SH-SY5Y (cell line): ENCODE measurements around the gene PLK5.

Source experiments
- GATA2 ChIP-seq: IDR thresholded peaks from 2 replicates; pipeline ENCODE4 v1.6.1; 2011; ENCODE audit warnings: mild to moderate bottlenecking, low read depth, low read length
- GATA3 ChIP-seq: IDR thresholded peaks from 2 replicates; pipeline ENCODE4 v1.6.1; 2011; ENCODE audit warnings: low read depth, mild to moderate bottlenecking, low read length, moderate library complexity

DNA sequence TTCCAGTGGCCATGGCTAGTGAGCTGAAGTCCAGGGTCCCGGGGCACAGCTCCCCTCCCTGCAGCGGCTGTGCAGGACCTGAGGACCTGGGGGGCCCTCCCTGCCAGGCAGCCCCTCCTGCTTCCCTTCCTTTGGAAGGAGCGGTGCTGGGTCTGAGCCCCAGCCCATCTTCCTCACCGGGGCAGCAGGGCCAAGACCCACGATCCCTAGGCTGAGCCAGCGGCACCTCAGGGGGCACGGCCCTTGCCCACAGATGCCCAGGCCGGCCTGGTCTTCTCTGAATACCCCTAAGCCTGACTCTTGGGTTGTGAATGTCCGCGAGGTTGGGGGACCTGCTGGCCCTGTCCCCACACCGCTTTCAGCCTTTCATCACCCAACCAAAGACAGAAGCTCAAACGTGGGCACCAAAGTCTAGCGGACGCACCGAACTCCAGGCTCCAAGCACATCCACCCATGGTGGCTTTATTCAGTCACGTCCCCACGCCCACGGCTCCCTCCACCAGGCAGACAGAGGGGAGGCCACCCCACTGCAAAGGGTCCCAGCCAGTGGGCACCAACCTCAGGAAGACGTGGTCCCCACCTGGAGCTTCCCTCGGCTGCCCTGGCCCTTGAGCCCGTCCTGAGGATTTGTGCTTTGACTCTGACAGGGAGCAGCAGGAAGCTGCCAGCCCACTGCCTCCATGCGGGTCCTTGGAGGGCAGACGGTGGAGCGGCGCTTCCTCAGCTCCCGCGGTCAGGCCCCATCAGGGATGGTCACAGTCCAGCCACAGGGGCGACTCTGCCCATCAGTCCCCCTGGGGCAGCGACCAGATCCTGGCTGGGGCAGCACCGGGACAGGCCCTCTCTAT, 52.6 kb downstream of the PLK5 start:
- TF ChIP-seq GATA3 (no peak), GATA2 (no peak)
